Measurements from ENCODE around the gene BMX. TPM values are rescaled to one million over a fixed set of nuclear protein-coding genes. Genes with fewer than 3 reads are reported as not detected.
A peak's percentile ranks its signal among the peaks of the same experiment; 100 is the strongest.

The BMX gene
- total and polyA plus RNA-seq, 9 of the 15 experiments (the other 6 are each of a cell fraction or from before 2014, with no cell fraction given): 0.45 to 4.2 (median 1.8) TPM

DNA sequence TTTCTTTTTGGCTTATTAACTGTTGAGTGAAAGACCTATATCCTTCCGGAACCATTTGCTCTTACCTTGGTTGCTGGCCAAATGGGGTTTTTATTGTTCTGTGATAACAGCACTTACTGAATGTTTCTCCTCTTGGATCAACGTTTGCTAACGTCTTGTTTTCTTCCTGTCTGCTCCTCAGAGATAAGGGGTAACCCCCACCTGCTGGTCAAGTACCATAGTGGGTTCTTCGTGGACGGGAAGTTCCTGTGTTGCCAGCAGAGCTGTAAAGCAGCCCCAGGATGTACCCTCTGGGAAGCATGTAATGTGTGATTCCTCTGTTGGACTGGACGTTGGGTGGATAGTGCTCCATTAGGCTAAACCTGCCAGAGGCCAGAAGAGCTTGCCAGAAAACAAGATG lies 15.3 kb downstream of the BMX start (continued):
- TF ChIP-seq HIVEP1 (CRISPR knock-in tag; IDR thresholded peaks at IDR 0.05) (no peak), CEBPB (tag; IDR thresholded peaks at IDR 0.05) (no peak), MTF1 (CRISPR knock-in tag; IDR thresholded peaks at IDR 0.05; ENCODE audit: borderline replicate concordance) (no peak), DEAF1 (CRISPR knock-in tag; IDR thresholded peaks at IDR 0.05) (no peak), ZBTB2 (IDR thresholded peaks at IDR 0.05) (peak; percentile 74; the same call in 1 of the 2 replicates), SMC3 (conservative IDR thresholded peaks at IDR 0.05; ENCODE audit: insufficient read depth, low read depth, low read length) (no peak), NBN (IDR thresholded peaks at IDR 0.05; ENCODE audit: low read depth) (0 out of 2 replicates have a peak, but pooled peaks have one; percentile 34), ADNP (tag; IDR thresholded peaks at IDR 0.05) (no peak), YY1 (IDR thresholded peaks at IDR 0.05; ENCODE audit: borderline replicate concordance in 1 of 3, control insufficient read depth in 1 of 3, extremely low read depth in 1 of 3, insufficient read depth in 3 of 3, insufficient read length in 1 of 3, insufficient replicate concordance in 2 of 3, low read depth in 1 of 3, low read length in 2 of 3) (no peak), ZNF644 (tag; IDR thresholded peaks at IDR 0.05; ENCODE audit: low read depth) (no peak), ZC3H4 (CRISPR knock-in tag; IDR thresholded peaks at IDR 0.05; ENCODE audit: borderline replicate concordance) (no peak), RBM25 (IDR thresholded peaks at IDR 0.05; ENCODE audit: low read depth, low read length, severe bottlenecking) (no peak), NFXL1 (CRISPR knock-in tag; IDR thresholded peaks at IDR 0.05) (no peak)
- TF ChIP-seq, protein P1, sequence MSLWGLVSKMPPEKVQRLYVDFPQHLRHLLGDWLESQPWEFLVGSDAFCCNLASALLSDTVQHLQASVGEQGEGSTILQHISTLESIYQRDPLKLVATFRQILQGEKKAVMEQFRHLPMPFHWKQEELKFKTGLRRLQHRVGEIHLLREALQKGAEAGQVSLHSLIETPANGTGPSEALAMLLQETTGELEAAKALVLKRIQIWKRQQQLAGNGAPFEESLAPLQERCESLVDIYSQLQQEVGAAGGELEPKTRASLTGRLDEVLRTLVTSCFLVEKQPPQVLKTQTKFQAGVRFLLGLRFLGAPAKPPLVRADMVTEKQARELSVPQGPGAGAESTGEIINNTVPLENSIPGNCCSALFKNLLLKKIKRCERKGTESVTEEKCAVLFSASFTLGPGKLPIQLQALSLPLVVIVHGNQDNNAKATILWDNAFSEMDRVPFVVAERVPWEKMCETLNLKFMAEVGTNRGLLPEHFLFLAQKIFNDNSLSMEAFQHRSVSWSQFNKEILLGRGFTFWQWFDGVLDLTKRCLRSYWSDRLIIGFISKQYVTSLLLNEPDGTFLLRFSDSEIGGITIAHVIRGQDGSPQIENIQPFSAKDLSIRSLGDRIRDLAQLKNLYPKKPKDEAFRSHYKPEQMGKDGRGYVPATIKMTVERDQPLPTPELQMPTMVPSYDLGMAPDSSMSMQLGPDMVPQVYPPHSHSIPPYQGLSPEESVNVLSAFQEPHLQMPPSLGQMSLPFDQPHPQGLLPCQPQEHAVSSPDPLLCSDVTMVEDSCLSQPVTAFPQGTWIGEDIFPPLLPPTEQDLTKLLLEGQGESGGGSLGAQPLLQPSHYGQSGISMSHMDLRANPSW (CRISPR knock-in tag; IDR thresholded peaks at IDR 0.05): no peak
- TF ChIP-seq, protein P2, sequence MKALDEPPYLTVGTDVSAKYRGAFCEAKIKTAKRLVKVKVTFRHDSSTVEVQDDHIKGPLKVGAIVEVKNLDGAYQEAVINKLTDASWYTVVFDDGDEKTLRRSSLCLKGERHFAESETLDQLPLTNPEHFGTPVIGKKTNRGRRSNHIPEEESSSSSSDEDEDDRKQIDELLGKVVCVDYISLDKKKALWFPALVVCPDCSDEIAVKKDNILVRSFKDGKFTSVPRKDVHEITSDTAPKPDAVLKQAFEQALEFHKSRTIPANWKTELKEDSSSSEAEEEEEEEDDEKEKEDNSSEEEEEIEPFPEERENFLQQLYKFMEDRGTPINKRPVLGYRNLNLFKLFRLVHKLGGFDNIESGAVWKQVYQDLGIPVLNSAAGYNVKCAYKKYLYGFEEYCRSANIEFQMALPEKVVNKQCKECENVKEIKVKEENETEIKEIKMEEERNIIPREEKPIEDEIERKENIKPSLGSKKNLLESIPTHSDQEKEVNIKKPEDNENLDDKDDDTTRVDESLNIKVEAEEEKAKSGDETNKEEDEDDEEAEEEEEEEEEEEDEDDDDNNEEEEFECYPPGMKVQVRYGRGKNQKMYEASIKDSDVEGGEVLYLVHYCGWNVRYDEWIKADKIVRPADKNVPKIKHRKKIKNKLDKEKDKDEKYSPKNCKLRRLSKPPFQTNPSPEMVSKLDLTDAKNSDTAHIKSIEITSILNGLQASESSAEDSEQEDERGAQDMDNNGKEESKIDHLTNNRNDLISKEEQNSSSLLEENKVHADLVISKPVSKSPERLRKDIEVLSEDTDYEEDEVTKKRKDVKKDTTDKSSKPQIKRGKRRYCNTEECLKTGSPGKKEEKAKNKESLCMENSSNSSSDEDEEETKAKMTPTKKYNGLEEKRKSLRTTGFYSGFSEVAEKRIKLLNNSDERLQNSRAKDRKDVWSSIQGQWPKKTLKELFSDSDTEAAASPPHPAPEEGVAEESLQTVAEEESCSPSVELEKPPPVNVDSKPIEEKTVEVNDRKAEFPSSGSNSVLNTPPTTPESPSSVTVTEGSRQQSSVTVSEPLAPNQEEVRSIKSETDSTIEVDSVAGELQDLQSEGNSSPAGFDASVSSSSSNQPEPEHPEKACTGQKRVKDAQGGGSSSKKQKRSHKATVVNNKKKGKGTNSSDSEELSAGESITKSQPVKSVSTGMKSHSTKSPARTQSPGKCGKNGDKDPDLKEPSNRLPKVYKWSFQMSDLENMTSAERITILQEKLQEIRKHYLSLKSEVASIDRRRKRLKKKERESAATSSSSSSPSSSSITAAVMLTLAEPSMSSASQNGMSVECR (CRISPR knock-in tag; IDR thresholded peaks at IDR 0.05): no peak
- TF ChIP-seq, protein P3, sequence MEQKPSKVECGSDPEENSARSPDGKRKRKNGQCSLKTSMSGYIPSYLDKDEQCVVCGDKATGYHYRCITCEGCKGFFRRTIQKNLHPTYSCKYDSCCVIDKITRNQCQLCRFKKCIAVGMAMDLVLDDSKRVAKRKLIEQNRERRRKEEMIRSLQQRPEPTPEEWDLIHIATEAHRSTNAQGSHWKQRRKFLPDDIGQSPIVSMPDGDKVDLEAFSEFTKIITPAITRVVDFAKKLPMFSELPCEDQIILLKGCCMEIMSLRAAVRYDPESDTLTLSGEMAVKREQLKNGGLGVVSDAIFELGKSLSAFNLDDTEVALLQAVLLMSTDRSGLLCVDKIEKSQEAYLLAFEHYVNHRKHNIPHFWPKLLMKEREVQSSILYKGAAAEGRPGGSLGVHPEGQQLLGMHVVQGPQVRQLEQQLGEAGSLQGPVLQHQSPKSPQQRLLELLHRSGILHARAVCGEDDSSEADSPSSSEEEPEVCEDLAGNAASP (IDR thresholded peaks at IDR 0.05): no peak
